ENCODE data around the gene SWT1.
A peak's percentile ranks its signal among the peaks of the same experiment; 100 is the strongest.
"Not testable (repeated sequence)": the region's sequence is repeated elsewhere in the genome, so short reads cannot be mapped to it uniquely, and the experiment has no call there.

Gene SWT1

DNA sequence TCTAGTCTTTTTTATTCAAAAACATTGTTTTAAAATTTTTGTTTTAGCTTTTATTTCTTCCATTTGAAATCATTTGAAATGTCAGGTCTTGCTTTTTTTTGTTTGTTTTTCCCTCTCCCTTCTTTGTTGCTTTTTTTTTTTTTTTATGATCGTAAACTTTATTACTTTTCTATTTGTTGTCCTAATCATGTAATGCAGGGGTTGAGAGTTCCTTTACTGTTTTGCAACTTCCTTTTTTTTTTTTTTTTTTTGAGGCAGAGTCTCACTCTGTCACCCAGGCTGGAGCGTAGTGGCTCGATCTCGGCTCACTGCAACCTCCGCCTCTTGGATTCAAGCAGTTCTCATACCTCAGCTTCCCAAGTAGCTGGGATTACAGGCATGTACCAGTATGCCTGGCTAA is 135.3 kb downstream of the SWT1 start:
- DNase-seq: peak; percentile 25 to 39

DNA sequence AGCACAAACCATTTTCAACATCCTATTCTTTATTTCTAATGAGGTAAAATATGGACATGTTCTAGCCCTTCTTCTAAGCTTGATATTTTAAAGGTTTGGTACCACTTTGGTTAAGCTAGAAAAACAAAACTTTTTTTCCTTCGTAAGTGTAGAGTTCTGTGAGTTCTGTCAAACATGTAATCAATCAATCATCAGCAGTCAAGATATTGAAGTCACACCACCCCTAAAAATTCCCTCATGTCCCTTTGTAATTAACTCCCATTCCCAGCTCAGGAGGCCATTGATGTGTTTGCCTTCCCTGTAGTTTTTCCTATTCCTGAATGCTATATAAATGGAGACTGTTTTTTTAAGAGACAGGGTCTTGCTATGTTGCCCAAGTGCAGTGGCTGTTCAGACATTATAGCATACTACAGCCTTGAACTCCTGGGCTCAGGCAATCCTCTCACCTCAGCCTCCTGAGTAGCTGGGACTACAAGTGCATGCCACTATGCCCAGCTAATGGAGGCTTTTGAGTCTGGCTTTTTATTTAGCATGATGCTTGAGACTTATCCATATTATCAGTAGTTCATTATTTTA is 137.1 kb downstream of the SWT1 start:
- no peak for DNase-seq

DNA sequence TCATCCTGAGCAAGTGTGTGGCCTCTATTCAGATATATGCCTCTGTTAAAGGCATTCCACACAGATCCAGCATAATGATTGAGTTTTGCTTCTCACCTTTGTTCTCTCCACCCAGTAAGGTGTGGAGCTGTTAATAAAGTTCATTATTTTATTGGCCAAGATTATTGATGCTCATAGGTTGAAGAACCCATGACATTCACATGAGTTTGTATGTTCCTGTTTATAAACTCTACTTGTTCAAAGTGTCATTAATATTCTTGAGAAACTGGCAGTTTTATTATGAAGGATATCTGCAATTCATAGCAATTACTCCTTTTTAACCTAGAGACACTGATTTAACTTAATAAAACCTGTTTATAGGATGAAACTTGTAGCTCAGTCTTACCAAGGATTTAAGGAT is 138.1 kb downstream of the SWT1 start:
- DNase-seq: no peak

DNA sequence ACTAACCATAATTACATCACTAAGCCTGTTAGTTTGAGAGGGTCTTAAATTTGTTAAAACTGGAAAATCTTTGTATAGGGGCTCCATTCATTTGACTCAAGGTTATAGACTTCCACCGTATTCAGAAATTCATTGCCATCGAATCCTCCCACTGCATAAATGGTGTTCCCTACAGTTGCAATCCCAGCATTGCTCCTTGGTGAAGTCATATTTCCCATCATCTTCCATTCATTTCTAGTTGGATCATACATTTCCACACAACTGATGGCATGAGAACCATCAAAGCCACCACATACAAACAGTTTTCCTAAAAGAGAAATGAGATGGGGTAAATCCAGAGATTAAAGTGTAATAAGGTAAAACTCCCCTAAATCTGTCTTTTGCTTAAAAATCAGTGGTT is 141.0 kb downstream of the SWT1 start:
- DNase-seq: no peak

DNA sequence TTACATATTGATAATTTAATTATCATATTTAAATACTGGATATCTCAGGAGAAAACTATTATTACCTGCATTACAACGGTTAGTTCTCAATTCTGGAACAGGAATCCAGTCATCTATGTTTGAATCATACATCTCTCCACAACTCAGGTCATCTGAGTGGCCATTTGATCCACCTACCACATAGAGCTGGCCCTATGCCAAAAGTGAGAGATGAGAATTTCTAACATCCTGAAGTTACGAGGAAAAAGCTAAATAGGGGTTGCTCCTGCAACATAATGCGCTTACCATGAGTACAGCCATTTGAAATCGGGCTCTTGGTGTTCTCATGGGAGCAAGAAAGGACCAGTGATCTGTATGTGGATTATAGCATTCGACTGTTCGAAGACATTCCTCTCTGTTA is 143.2 kb downstream of the SWT1 start:
- no peak for DNase-seq

GRCh38 chr1:185305419-185305818 is 148.5 kb downstream of the SWT1 start:
- no peak for DNase-seq

GRCh38 chr1:185308126-185308525 is 151.2 kb downstream of the SWT1 start:
- no peak for DNase-seq

- DNase-seq: no peak
Measured at GRCh38 chr1:185309566-185309965, 152.6 kb downstream of the SWT1 start.

DNA sequence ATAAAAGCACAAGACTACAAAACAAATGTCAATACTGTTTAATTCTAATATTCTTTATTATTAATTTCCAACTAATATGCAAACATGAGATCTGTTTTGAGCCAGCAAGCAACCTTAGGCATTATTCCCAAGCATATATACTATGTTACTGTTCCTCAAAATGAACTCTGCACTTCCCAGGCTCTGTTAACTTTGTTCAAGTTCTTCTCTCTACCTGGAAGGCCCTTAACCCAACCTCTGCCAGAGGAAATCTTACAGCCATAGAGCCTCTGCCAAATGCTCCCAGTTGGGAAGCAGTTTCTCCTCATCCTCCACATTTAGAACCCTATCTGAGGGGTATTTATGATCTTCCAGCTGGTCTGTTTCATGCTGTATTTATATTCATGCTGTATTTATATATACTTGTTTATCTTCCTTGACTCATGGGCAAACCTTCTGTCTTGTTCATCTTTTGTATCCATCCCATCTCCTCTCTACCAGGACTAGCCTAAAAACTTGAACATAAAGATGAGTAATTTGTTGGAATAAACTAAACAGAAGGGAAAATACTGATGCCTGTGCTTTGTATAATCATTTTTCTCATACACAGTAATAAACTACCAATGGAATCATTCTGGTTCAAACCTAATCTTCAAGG is 154.7 kb downstream of the SWT1 start:
- DNase-seq: no peak

DNA sequence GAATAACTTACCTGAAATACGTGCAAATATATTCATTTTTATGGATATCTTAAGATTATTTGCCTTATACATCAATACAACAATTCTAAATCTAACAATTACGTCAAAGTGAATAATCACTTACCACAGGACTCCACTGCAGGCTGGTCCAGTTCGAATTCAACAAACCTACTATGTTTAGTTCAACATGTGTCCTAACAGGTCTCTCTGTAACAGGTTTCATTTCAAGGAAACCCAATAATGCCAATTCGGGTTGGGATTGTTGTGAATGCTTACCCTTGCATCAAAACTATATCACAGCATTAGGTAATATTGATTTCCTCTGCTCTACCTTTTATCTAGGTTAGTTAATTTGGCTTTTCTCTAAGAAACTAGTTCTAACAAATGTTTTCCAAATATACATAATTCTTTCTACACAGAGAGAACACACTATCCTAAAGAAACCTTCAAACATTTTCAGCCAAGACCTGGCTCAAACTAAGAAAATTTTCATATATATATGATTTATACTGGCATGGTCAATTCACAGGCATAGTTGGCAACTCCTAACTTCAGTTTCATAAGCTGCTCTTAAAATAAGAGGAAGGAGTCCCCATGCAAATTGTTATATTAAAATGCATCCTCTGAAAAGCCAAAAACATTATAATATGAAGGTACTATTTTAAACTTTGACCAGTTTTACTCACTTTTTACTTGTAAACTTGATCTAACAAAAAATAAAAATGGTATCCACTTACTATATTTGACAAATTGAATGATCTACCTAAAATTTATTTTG is 155.6 kb downstream of the SWT1 start:
- DNase-seq: peak in 1 of 2 experiments; percentile 16

GRCh38 chr1:185314411-185314810 is 157.4 kb downstream of the SWT1 start:
- no peak for DNase-seq

GRCh38 chr1:185315445-185316071 is 158.6 kb downstream of the SWT1 start:
- peak in 1 of 2 experiments; percentile 15 for DNase-seq

DNA sequence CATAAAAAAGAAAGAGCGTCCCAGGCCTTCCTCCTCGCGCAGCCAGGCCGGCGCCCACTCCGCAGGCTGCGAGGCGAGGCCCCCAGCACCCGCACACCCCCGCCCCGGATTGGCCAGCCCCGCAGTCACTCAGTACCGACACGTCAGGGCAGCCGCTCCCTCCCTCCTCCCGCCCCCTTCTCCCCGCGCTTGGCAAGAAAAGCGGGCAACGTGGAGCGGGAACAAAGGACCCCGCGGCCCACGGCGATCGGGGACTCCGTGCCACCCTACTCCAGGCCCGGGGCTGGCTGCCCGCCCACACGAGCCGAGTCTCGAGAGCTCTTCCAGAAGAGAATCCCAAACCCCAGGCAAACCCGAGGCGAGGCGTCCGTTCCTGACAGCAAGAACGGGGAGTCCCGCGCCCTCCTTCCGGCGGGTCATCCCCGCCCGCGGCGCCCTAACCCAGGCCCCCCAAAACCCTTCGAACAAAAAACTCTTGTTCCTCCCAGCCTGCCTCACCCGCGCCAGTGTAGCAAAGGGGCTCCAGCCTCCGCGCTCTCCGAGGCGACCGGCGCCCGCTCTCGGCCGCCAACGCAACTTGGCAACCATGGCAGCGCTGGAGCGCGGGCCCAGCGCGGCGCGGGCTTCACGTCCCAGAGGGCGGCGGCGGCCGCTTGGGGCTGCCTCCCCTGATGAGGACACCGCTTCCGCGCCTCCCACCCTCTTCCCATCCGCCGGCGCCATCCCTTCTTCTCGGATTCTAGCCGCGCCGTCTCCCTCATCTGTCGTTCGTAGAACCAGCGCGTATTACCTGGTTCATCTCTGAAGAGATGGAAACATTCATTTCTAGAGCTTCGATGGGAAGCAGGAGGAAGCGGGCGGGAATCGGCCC is 159.4 kb downstream of the SWT1 start:
- DNase-seq: peak; percentile 46 to 57

- peak; percentile 92 to 96 for DNase-seq
Measured at GRCh38 chr1:185317034-185317885, 160.3 kb downstream of the SWT1 start, which contains the start of gene IVNS1ABP. Gene IVNS1ABP, minus strand, starts transcription at chr1:185317243. Its CDS starts 7,750 bp downstream, at chr1:185309493.

DNA sequence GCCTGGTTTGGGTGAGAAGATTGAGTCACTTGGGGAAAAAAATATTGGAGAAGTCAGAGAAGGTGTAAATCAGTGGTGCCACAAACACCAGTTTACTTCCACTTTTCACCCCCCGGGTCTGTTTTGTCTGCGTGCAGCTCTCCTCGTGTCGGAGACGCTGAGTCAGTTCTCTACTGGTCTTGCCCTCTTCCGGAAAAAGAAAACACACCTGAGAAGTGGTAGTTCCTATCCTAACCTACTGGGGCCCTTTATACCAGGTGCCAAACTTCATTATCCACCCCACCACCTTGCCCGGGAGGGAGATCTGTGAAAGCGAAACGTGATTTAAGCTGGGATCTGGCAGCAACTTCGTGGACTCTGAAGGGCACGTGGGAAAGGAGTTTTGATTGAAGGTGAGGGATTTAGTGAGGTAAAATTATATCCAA is 160.9 kb downstream of the SWT1 start:
- DNase-seq: peak in 1 of 2 experiments; percentile 66

GRCh38 chr1:185318431-185319138 is 161.6 kb downstream of the SWT1 start:
- DNase-seq: no peak

DNA sequence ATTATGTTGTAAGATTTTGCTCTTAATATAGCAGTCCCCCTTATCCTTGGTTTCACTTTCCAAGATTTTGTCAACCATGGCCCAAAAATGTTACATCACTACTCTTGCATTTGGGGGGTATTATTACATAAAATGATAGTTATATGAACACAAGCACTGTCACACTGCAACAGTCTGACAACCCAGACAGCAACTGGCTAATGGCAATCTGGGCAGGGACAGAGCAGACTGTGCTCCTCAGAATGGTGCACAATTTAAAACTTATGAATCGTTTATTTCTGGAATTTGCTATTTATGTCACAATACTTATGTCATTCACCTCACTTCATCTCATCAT is 162.1 kb downstream of the SWT1 start:
- no peak for DNase-seq

DNA sequence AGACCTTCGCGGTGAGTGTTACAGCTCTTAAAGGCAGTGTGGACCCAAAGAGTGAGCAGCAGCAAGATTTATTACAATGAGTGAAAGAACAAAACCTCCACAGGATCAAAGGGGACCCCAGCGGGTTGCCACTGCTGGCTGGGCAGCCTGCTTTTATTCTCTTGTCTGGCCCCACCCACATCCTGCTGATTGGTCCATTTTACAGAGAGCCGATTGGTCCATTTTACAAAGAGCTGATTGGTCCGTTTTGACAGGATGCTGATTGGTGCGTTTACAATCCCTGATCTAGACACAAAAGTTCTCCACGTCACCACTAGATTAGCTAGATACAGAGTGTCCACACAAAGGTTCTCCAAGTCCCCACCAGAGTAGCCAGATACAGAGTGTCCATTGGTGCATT is 164.1 kb downstream of the SWT1 start:
- DNase-seq: not testable (repeated sequence)

DNA sequence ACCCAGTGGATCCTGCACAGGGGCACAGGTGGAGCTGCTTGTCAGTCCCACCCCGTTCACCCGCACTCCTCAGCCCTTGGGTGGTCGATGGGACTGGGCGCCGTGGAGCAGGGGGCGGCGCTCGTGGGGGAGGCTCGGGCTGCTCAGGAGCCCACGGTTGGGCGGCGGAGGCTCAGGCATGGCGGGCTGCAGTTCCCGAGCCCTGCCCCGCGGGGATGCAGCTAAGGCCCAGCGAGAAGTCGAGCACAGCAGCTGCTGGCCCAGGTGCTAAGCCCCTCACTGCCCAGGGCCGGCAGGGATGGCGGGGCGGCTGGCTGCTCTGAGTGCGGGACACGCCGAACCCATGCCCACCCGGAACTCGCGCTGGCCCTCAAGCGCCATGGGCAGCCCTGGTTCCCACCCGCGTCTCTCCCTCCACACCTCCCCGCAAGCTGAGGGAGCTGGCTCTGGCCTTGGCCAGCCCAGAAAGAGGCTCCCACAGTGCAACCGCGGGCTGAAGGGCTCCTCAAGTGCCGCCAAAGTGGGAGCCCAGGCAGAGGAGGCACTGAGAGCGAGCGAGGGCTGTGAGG is 164.8 kb downstream of the SWT1 start:
- not testable (repeated sequence) for DNase-seq

GRCh38 chr1:185322636-185323035 is 165.7 kb downstream of the SWT1 start:
- DNase-seq: no peak

DNA sequence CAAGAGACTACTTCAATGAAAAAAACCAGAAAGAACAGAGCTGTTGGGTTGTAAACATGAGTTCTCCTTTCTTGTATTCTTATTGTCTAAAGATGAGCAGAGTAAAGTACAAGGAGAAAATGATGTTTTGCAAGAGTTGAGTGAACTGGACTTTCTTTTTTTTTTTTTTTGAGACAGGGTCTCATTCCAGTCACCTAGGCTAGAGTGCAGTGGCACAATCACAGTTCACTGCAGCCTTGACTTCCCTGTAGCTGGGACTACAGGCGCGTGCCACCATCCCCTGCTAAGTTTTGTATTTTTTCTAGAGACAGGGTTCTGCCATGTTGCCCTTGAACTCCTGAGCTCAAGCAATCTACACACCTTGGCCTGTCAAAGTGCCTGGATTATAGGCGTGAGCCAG is 167.2 kb downstream of the SWT1 start:
- no peak for DNase-seq
